ENCODE results near the gene CDR2L. TPM values are rescaled to one million over a fixed set of nuclear protein-coding genes. Genes with fewer than 3 reads are reported as not detected.

Gene CDR2L
- 0.20 and 0.24 TPM in 2 replicates for total RNA-seq

DNA sequence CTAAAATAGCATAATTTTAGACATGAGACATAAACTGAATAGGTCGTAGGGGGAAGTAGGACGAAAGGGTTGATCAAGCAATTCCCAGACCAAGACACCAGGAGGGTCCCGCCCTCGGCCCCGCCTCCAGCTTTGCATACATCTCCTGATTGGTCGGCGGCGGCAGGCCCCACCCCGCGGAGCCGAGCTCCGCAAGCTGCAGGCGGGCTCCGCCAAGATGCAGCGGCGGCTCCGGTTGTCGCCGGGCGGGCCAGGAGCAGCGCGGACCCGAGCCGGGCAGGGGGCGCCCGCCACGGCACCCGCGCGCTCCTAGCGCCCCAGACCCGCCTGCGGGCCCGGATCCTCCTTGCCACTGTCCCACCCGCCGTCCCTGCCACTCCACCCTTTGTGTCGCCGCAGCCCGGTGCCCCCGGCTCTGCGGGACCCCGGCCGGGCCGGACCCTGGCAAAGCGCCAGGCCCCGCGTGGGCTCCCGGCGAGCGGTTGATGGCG, at the start of gene CDR2L:
CDR2L (plus strand) TSS at position 215 of the 491 bp plus-strand sequence. CDS start 412 bp downstream, outside the sequence.
- intact Hi-C loops (cut with micrococcal nuclease): loop anchor here (1.0 to 10.0 kb wide), 7 partner anchors 15 to 527 kb away; partner anchors contain the start of genes ATP5PD, CASKIN2, HID1 and KCTD2

DNA sequence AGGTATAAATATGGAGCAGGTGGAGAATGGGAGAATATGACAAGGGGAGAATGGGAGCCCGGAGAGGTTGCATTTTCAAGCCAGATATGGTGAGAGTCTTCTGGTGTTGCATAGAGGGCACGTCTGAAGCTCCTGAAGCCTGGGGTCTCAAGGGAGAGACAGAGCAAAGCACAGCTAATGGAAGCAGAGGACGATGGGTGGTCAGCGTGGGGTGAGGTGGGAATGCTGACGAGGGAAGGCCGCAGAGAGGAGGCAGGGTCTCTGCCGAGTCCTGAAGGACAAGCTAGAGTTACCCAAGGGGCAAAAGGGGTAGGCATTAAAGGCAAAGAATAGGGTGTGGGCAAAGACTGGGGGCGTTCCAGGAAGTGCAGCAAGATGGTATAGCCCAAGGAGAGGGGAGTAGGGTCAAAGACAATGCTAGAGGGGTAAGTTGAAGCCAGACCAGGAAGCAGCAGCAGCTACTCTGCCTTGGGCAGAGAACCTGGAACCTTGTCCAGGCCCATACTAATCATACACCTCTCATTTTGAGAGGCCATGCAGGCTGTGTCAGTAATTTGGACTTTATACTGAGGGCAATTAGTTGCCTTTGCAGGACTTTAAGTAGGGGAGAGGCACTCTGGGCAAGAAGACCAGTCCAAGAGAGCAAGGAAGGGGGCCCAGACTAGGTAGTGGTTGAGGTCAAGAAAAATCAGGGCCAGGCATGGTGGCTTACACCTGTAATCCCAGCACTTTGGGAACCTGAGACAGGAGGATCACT, 49.1 kb upstream of the CDR2L start:
- intact Hi-C loops (cut with micrococcal nuclease): no loop called here

DNA sequence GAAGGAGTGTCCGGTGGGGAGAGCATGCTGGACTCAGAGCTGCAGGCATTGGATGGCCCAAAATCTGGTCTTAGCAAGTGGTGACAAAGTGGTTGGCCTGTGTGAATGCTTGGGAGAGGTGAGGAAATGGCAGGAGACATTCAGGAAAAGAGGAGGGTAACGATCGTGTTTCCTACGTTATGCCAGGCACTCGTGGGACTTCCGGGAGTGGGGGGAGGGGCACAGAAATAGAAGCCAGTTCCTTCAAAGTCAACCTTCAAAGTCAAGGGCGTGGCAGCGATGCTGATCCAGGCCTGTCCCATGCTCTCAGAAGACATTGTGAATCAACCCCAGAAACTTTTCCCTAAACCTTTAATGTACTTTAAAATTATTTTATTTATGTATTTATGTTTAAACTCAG, 47.9 kb upstream of the CDR2L start:
- intact Hi-C loops (cut with micrococcal nuclease): no loop called here

DNA sequence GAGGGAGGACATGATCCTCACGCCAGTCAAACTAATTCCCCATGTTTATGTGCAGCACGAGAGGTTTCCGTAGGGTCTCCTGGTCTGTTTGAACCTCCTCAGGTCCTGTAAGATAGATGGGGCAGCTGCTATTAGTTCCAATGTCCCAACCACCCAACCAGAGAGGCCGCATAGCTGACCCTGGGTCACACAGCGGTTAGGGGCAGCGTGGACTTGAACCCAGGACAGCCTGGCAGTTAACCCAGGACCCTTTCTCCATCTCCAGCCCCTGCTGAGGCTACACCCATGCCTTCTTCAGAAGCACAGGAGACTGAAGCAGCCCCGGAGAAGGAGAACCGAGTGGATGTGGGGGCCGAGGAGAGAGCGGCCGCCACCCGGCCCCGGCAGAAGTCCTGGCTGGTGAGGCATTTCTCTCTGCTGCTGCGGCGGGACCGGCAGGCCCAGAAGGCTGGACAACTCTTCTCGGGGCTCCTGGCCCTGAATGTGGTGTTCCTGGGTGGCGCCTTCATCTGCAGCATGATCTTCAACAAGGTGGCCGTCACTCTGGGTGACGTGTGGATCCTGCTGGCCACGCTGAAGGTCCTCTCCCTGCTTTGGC, 46.2 kb upstream of the CDR2L start:
- intact Hi-C loops (cut with micrococcal nuclease): no loop called here

DNA sequence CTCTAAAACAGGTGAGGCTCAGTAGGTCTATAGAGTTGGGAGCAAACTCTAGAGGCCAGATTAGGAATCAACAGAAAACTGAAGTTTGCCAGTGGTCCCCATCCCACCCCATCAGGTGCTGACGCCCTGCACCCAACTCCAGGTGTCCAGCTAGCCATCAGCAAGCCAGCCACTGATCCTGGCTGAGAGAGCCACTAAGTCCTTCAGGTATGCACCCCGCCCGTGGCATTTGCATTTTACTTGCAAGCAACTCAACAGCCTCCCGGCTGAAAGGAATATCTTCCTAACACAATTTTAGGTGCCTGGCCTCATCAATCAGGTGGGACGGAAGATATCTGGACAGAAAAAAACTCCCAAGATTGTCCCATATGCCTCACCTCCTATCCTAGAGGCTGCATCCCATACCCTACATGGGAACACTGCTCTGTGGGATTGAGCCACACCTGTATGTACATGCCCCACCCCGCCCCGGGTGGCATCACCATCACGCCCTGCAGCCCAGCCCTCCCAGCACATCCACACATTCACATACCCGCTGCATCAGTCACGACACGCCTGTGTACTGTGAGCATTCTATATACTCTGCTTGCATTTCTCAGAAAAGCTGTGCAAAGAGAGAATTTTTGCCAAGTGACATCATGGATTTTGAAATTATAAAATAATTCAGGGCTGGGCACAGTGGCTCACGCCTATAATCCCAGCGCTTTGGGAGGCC, 43.5 kb upstream of the CDR2L start:
- intact Hi-C loops (cut with micrococcal nuclease): no loop called here

DNA sequence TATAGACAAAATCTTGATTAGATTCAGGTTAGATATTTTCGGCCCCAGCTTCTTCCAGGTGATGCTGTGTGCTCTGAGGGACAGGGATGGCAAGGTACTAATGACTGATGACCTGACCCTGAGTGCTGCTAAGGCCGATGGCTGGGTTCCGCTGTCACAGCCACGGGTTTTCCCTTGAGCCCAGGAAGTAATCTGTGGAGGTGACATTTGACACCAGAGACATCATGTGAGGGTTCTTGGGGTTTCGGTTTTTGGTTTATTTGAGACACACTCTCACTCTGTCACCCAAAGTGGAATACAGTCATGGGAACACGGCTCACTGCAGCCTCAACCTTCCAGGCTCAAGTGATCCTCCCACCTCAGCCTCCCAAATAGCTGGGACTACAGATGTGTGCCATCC, 41.9 kb upstream of the CDR2L start:
- intact Hi-C loops (cut with micrococcal nuclease): no loop called here

DNA sequence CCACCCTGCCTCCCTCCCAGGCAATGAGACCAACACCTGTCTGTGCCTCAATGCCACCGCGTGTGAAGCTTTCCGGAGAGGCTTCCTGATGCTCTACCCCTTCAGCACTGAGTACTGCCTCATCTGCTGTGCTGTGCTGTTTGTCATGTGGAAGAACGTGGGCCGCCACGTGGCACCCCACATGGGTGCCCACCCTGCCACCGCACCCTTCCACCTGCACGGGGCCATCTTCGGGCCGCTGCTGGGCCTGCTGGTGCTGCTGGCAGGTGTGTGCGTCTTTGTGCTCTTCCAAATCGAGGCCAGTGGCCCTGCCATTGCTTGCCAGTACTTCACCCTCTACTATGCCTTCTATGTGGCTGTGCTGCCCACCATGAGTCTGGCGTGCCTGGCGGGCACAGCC, 40.8 kb upstream of the CDR2L start:
- intact Hi-C loops (cut with micrococcal nuclease): no loop called here

DNA sequence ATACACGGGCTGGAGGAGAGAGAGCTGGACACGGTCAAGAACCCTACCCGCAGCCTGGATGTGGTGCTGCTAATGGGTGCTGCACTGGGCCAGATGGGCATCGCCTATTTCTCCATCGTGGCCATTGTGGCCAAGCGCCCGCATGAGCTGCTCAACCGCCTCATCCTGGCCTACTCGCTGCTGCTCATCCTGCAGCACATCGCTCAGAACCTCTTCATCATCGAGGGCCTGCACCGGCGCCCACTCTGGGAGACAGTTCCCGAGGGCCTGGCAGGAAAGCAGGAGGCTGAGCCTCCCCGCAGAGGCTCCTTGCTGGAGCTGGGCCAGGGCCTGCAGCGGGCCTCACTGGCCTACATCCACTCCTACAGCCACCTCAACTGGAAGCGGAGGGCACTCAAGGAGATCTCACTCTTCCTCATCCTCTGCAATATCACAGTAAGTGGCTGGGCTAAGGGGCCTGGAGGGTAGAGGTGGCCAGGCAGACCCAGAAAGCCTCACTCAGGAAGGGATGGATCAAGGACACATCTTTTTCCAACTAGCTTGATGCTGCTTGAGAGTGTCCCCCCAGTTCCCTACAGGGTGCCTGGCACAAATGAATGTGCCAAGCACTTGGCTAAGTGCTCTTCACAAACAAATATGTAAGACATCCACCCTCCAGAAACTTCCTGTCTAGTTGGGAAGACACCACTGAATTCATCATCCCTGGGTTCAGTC, 40.2 kb upstream of the CDR2L start:
- intact Hi-C loops (cut with micrococcal nuclease): no loop called here

DNA sequence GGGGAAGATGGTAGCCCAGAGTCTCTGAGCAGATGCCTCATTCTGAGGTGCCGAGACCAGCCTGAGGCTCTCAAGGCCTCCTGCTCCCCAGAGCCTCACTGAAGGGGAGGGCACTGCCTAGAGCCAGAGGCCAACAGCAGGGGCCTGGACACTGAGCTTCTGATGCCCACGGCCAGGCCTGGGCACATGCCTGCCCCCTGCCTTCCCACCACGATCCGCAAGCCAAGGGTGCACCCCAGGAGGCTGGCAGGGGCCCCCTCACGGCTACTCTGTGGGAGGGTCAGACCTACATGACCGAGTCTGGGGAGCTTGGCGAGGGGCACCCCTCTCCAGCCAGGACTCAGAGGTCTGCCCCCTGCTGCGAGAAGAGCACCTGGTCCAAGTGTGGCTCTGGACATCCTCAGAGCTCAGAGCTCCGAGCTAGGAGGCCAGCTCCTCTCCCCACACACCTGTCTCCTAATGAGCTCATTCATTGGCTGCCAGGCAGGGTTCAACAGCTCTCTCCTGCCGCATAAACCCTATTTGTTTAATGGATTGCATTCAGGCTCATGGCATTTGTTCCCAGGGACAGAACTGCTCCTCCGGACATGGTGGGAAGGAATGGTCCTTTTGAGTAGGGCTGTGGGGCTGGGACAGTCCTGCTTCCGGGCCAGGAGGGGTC, 37.8 kb upstream of the CDR2L start:
- intact Hi-C loops (cut with micrococcal nuclease): no loop called here

DNA sequence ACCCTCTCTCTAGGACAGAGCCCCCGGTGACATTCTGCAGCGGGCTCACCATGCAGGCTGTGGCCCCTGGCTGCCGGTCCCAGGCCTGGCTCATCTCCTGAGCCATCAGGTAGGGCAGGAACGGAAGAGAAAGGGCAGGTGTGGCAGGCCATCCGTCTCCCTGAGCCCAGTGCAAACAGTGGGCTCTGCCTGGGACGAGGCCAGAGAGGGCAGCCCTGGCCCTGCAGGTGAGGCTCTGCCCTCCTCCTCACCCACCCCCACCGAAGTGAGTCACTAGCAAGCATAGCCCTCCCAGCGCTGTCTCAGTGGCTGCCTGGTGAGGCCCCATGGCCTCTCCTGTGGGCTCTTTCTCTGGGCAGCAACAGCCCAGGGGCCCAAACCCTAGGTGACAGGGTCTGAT, 37.2 kb upstream of the CDR2L start:
- intact Hi-C loops (cut with micrococcal nuclease): no loop called here

DNA sequence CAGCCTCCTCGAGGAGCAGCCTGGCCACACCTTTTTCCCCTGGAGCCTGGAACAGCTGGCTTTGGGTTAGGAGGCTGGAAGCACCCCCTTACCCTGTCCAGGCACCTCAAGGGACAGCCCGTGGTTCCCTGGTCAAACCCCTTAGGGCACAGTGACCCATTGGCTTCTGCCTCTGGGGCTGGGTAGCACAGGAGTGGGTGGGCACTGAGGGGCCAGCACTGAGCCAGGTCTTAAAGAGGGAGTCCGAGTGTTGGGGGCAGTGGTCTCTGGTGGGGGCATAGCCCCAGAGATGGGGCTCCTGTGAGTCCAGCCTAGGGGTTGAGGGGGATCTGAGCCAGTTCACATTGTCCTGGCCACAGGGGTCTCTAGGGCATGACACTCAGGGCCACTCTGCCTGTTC, 36.4 kb upstream of the CDR2L start:
- intact Hi-C loops (cut with micrococcal nuclease): no loop called here

DNA sequence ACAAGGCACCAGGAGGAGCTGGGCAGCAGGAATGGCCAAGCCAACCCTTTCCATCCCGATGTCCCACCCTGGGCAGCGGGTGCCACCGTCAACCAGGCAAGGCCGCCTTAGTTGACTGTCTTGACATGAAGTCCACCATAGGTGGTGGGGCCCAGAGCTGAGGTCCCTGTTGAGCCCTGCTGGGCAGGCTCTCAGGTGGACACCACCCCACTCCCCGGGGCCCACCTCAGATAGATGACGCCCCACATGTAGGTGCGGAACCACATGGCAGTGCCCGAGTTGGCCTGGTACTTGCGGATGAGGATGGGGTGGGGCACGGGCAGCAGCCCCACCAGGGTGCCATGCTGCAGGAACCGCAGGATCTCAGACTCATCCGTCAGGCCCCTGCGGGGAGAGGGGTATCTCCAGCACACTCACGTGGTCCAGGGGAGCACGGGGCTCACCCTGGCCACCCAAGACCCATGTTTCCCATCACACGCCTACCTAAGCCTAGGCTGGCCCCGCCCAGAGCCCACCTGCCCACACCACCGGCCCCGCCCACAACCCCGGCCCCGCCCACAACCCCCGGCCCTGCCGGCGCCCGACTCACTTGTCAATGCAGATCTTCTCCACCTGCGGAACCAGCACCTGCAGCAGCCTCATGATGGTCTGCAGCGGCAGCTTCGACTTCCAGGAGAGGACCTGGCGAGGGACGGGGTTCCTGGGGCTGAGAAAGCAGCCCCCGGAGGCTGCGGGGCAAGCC, 35.6 kb upstream of the CDR2L start:
- intact Hi-C loops (cut with micrococcal nuclease): no loop called here

DNA sequence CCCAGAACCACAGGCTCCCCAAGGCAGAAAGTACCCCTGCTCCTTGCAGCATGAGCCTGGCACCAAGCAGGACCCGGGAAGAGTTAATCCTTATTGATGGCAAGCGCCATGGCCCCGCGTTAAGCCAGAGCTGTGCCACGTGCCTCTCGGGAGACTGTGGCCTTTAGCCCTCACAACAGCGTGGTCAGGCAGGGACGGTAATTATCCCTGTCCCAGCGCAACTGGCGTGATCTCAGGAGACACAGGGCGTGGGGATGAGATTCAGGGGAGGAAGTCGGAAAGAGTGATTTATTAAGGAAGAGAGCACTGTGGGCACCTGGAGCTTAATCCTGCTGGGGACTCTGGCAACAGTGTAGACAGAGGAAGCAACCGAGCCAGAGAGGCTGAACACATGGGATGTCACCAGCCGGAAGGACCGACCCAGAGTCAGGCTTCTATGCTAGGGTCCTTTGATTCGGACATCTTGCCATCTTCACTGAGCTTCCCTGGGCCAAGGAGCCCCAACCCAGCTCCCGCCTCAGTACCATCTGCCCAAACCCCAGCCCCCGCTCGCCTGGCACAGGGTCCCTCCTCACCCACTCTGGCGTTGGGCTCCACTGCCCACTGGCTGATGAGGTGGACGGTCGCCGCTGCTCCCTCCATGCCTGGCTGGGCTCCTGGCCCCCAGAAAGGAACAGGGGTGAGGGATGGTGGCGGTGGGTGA, 34.9 kb upstream of the CDR2L start:
- intact Hi-C loops (cut with micrococcal nuclease): no loop called here

DNA sequence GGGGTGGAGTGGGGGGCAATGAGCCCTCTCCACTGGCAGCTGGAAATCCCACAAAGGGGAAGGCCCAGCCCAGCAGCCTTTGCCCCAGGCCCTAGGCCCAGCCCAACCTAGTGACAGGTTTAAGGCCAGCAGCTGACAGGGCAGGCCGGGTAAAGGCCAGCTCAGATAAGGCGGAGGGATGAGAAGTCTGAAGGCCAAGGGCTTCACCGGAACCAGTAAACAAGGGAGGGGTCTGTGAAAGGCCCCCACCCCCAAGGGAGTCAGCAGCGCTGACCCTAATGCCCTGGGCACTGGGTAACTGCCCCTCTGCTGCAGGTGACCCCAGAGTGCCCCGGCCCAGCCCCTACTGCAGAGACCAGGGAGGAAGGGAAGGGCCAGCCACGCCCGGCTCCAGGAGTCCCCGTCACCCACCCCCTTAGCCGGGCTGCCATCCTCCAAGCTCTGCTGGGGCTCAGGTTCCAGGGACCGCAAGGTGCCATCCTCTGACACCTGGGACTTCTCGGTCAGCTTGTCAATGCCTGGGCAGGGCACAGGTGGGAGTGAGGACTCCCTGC, 34.2 kb upstream of the CDR2L start:
- intact Hi-C loops (cut with micrococcal nuclease): no loop called here

DNA sequence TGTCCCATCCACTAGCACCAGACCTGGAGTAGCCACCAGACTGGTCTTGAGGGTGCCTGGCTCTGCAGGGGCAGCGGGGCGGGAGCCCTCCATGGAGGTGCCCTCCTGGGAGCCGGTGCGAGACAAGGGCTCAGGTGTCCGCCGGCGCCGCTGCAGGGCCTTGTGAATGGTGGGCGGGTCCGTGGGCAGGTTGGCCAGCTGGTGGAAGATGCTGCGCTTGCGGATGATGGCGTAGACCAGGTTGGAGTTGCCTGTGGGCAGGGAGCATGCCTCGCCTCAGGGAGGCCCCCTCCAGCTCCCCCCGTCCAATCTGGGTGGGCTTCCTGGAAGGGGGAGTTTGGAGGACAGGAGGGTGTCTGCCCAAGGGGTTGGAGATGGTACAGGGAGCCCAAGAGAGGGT, 33.3 kb upstream of the CDR2L start:
- intact Hi-C loops (cut with micrococcal nuclease): no loop called here

DNA sequence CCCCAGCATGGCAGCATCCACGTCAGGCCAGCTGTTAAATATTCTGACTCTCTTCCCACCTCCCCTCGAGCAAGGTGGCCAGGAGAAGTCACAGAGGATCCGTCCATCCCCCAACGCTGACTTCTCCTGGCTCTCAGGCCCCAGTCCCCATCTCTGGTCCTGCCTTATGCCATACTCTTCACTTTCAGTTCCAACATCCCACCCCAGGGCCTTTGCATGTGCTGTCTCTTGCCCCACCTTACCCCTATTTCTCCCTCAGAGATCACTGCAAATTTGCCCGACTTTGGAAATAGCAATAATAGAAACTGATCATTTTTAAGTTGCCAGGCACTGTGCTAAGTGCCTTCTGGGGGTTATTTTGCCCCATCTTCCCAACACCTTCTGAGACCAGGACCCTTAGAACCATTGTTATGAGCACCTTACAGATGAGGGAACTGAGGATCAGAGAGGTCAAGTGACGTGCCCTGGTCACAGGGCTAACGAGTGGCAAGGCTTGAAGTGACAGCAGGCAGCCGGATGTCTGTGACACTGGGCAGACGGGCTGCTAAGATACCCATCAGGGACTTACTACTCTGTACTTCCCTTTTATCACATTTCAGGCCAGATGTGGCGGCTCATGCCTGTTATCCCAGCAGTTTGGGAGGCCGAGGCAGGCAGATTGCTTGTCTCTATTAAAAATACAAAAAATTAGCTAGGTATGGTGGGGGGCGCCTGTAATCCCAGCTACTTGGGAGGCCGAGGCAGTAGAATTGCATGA, 32.6 kb upstream of the CDR2L start:
- intact Hi-C loops (cut with micrococcal nuclease): no loop called here

DNA sequence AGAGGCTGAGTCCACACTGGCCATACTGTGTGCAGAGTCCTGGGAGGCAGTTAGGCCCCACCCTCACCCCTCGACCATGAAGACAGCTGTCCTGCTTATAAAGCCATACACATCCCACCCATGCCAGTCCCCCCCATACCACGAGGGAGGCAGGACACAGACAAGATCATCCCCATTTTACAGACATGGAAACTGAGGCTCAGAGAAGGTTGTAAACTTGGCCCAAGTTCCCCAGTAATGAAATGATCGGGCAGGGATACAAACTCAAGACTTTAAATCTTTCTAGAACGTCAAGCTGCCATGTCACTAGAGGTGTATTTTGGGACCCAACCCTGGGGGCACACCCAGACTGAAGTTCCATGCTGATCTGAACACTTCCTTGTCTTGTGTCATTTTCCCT, 31.3 kb upstream of the CDR2L start:
- intact Hi-C loops (cut with micrococcal nuclease): no loop called here

DNA sequence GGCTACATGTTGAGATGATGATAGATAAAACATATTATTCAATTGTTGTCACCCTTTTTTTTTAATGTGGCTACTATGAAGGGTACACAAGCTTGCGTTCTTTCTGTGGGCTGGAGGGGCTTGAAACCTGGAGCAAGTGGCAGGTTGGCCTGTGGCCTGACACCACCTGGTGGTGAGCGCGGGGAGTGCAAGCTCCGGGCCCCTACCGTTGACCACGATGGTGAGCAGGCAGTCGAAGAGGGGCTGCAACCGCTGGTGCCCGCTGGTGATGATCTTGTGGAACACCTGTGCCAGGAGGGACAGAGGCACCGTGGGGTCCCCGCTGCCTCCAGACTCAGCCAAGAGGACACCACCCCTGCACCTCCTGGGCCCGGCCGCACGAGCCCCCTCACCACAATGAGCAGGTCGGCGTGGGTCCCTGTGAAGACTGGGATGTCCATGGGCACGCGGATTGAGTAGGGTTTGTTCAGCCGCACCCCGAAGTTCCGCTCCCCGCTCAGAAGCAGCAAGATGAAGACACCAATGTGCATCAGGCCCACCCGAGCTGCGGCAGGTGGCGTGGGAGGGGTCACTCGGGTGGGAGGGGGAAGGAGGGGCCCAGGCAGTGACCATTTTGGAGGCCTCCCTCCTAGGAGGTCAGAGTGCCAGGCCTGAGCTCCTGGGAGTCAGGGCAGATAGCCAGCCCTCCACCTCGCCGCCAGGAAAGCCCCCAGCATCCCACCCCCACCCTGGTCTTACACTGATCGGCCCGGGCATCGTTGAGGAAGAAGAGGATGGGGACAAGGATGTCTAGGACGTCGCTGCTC, 29.3 kb upstream of the CDR2L start:
- intact Hi-C loops (cut with micrococcal nuclease): loop anchor here (1.0 kb wide), 2 partner anchors 35 to 167 kb away; partner anchors contain the start of gene USH1G

Data from T-helper 1 cell treated with Interleukin-12 subunit alpha and Interleukin-12 subunit beta and Interleukin-4 antibody, amounts not matched to agents 30 ng/mL and 1 ng/mL, for 36 hours (primary cell).